Measurements from ENCODE around the gene UBASH3B. TPM values are rescaled to one million over a fixed set of nuclear protein-coding genes. Genes with fewer than 3 reads are reported as not detected.

Gene UBASH3B
- total RNA-seq, 1 donor from 2014 or later: 4.3 TPM

DNA sequence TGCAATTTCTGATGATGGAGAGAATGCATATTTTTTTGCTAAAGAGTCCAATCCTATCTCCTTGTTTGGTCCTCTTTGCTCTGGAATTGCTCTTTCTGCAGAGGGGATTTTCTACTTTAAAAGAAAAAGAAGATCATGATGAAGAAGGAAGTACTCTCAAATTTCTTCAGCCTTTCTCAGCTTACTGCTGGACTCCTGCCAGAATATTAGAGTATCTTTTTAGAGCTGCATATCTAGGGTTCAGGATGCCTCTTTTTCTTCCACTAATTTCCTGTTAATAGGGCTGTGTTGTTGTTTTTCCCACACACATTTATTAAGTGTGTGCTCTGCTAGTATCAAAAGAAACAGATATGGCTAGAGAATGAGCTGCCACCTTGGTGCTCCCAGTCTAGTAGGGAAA, 18.2 kb downstream of the UBASH3B start:
- TF ChIP-seq, protein P1, sequence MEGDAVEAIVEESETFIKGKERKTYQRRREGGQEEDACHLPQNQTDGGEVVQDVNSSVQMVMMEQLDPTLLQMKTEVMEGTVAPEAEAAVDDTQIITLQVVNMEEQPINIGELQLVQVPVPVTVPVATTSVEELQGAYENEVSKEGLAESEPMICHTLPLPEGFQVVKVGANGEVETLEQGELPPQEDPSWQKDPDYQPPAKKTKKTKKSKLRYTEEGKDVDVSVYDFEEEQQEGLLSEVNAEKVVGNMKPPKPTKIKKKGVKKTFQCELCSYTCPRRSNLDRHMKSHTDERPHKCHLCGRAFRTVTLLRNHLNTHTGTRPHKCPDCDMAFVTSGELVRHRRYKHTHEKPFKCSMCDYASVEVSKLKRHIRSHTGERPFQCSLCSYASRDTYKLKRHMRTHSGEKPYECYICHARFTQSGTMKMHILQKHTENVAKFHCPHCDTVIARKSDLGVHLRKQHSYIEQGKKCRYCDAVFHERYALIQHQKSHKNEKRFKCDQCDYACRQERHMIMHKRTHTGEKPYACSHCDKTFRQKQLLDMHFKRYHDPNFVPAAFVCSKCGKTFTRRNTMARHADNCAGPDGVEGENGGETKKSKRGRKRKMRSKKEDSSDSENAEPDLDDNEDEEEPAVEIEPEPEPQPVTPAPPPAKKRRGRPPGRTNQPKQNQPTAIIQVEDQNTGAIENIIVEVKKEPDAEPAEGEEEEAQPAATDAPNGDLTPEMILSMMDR (IDR thresholded peaks at IDR 0.05): no peak
- POLR2A ChIA-PET: no interaction called here
- H3K9me3 Mint-ChIP-seq: peaks cover 4% of the 10 kb centered on the region
- H3K27me3 Mint-ChIP-seq: peaks cover 6% of the 10 kb centered on the region
- intact Hi-C loops (cut with micrococcal nuclease): no loop called here
- no peak overlapping the region for H3K4me3 Mint-ChIP-seq
- ATAC-seq (ENCODE audit: low read depth) (no peak), DNase-seq (no peak)
- peaks cover 33% of the 10 kb centered on the region for H3K4me1 Mint-ChIP-seq
- no peak overlapping the region for H3K27ac Mint-ChIP-seq
- CTCF ChIA-PET: interaction anchor here (1.2 kb wide), 1 partner anchor 82 kb away, joined by 6 read pairs; no protein-coding TSS in a partner anchor
- peaks cover 4% of the 10 kb centered on the region for H3K36me3 Mint-ChIP-seq (ENCODE audit: low read depth)

DNA sequence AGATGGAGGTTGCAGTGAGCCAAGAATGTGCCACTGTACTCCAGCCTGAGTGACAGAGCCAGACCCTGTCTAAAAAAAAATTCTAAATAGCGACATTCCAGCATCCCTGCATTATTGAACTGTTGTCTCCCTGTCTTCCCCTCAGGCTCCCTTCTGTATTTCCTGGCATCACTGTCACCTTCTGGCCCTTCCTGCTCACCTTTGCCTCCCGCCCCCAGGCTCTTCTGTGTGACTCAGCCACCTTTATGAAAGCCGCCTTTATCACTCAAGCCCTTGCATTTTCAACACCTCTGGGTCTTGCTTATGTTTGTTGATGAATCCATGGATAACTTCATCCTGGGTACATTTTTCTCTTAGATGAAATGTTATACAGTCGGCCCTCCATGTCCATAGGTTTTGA, 21.1 kb downstream of the UBASH3B start:
- POLR2A ChIA-PET: no interaction called here
- CTCF ChIA-PET: no interaction called here
- intact Hi-C loops (cut with micrococcal nuclease): no loop called here
- Mint-ChIP-seq H3K4me1 (peaks cover 20% of the 10 kb centered on the region), H3K9me3 (no peaks in the 10 kb centered on the region), H3K4me3 (no peak overlapping the region), H3K36me3 (ENCODE audit: low read depth) (no peaks in the 10 kb centered on the region), H3K27ac (no peak overlapping the region), H3K27me3 (peaks cover 2% of the 10 kb centered on the region)
- TF ChIP-seq, protein P1 (IDR thresholded peaks at IDR 0.05): no peak
- no peak for ATAC-seq (ENCODE audit: low read depth)
- no peak for DNase-seq

DNA sequence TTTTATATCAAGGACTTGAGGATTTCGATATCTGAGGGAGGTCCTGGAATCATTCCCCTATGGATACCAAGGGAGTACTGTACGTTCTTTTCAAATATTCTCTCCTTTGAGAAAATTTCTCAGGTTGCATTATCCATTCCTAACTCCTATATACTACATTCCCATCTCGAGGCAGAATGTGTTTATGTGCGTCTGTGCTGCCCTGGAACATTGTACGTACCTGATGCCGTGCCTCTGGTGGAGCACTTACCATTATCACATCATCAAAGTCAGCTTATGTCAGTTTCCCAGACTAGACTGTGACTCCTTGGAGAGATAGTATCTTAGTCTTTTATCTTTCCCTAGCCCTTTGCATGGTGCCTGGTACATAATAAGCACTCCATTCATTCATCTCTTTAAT, 21.7 kb downstream of the UBASH3B start:
- Mint-ChIP-seq H3K9me3 (no peaks in the 10 kb centered on the region), H3K4me1 (peaks cover 16% of the 10 kb centered on the region), H3K27me3 (no peaks in the 10 kb centered on the region), H3K27ac (no peak overlapping the region), H3K36me3 (ENCODE audit: low read depth) (no peaks in the 10 kb centered on the region), H3K4me3 (no peak overlapping the region)
- DNase-seq: no peak
- TF ChIP-seq, protein P1 (IDR thresholded peaks at IDR 0.05): no peak
- ChIA-PET CTCF (no interaction called here), POLR2A (no interaction called here)
- no peak for ATAC-seq (ENCODE audit: low read depth)
- intact Hi-C loops (cut with micrococcal nuclease): no loop called here

DNA sequence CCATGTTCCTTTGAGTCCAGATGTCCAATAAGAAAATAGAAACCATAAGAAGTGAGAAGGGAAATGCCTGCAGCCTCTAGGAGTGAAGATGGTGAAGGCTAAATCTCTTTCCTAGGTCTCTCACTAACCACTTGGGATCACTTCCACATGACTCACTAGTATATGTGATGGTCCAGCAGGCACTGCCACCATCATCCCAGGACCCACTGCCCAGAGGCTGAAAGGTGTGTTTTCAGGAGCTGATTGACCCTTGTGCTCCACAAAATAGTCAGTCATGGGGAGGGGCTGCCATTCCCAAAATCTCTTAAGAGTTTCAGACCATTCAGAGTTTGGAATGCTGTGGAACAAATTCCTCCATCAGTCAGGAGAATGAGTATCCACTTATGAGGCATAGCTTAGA, 22.9 kb downstream of the UBASH3B start:
- TF ChIP-seq, protein P1 (IDR thresholded peaks at IDR 0.05): no peak
- DNase-seq: no peak
- no peaks in the 10 kb centered on the region for H3K27me3 Mint-ChIP-seq
- ChIA-PET CTCF (no interaction called here), POLR2A (no interaction called here)
- no peaks in the 10 kb centered on the region for H3K9me3 Mint-ChIP-seq
- no peaks in the 10 kb centered on the region for H3K36me3 Mint-ChIP-seq (ENCODE audit: low read depth)
- no peak overlapping the region for H3K4me3 Mint-ChIP-seq
- ATAC-seq (ENCODE audit: low read depth): no peak
- intact Hi-C loops (cut with micrococcal nuclease): no loop called here
- H3K27ac Mint-ChIP-seq: no peak overlapping the region
- H3K4me1 Mint-ChIP-seq: peaks cover 14% of the 10 kb centered on the region

DNA sequence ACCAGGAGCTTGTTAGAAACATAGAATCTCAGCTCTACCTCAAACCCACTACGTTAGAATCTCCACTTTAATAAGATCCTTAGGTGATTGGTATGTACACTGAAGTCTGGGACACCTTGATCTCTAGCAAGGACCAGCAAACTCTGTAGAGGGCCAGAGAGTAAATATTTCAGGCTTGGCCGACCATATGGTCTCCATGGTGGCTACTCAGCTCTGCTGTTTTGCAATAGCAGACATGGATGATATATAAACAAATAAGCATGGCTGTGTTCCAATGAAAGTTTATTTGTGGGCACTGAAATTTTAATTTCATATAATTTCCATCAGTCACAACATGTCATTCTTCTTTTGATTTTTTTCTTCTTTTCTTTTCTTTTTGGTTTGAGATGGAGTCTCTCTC, 23.9 kb downstream of the UBASH3B start:
- peaks cover 13% of the 10 kb centered on the region for H3K4me1 Mint-ChIP-seq
- H3K27me3 Mint-ChIP-seq: no peaks in the 10 kb centered on the region
- intact Hi-C loops (cut with micrococcal nuclease): no loop called here
- ATAC-seq (ENCODE audit: low read depth) (no peak), DNase-seq (no peak)
- no peaks in the 10 kb centered on the region for H3K36me3 Mint-ChIP-seq (ENCODE audit: low read depth)
- TF ChIP-seq, protein P1 (IDR thresholded peaks at IDR 0.05): no peak
- CTCF ChIA-PET: no interaction called here
- no peak overlapping the region for H3K4me3 Mint-ChIP-seq
- H3K9me3 Mint-ChIP-seq: no peaks in the 10 kb centered on the region
- H3K27ac Mint-ChIP-seq: no peak overlapping the region
- POLR2A ChIA-PET: no interaction called here

Measured in activated B cell treated with CpG ODN at 0.5 μM for 24 hours (primary cell).